Glomerular visceral epithelial cell (primary cell): ENCODE results near the gene MAJIN.

ENCODE experiments used
- DNase-seq: peaks from one replicate; pipeline ENCODE4 v3.0.0-alpha.2; 2016; ENCODE audit errors: extremely low spot score

MAJIN gene

GRCh38 chr11:64933213-64933934, 38.5 kb downstream of the MAJIN start:
- DNase-seq = no peak

- no peak for DNase-seq
Measured at GRCh38 chr11:64932324-64932723, 39.6 kb downstream of the MAJIN start.

GRCh38 chr11:64931290-64931689, 40.6 kb downstream of the MAJIN start:
- no peak for DNase-seq

GRCh38 chr11:64930340-64930739, 41.6 kb downstream of the MAJIN start:
- no peak for DNase-seq

- no peak for DNase-seq
Measured at GRCh38 chr11:64929625-64930024, 42.3 kb downstream of the MAJIN start.

GRCh38 chr11:64928957-64929356, 43.0 kb downstream of the MAJIN start:
- no peak for DNase-seq

GRCh38 chr11:64926689-64927088, 45.2 kb downstream of the MAJIN start:
- DNase-seq = no peak

GRCh38 chr11:64925536-64926436, 46.1 kb downstream of the MAJIN start:
- DNase-seq = no peak

GRCh38 chr11:64924910-64925284, 47.0 kb downstream of the MAJIN start:
- DNase-seq = no peak

GRCh38 chr11:64923944-64924909, 47.7 kb downstream of the MAJIN start, which contains the start of gene PPP2R5B:
Gene PPP2R5B (plus strand): TSS chr11:64924689. CDS start chr11:64925735, 1,046 bp downstream.
- peak; percentile 89 for DNase-seq

GRCh38 chr11:64923151-64923661, 48.7 kb downstream of the MAJIN start:
- DNase-seq = no peak

GRCh38 chr11:64921384-64921783, 50.5 kb downstream of the MAJIN start:
- DNase-seq = no peak

- no peak for DNase-seq
Measured at GRCh38 chr11:64920124-64920523, 51.8 kb downstream of the MAJIN start.

- no peak for DNase-seq
Measured at GRCh38 chr11:64919627-64920026, 52.3 kb downstream of the MAJIN start.

GRCh38 chr11:64918017-64918416, 53.9 kb downstream of the MAJIN start:
- peak; percentile 41 for DNase-seq

GRCh38 chr11:64917663-64917995, 54.3 kb downstream of the MAJIN start:
- no peak for DNase-seq

GRCh38 chr11:64916775-64917662, 54.9 kb downstream of the MAJIN start, which contains the start of gene ATG2A:
Gene ATG2A (minus strand): TSS chr11:64917209. CDS start chr11:64917135, 74 bp downstream.
- DNase-seq = peak; percentile 99

GRCh38 chr11:64916040-64916774, 55.7 kb downstream of the MAJIN start:
- DNase-seq = peak; percentile 36

- DNase-seq = no peak
Measured at GRCh38 chr11:64915376-64915887, 56.5 kb downstream of the MAJIN start.

GRCh38 chr11:64914123-64914522, 57.8 kb downstream of the MAJIN start:
- no peak for DNase-seq
